Fibroblast of lung (primary cell): ENCODE measurements around the gene NT5DC1. TPM values are rescaled to one million over a fixed set of nuclear protein-coding genes. Genes with fewer than 3 reads are reported as not detected.

ENCODE experiments used
- DNase-seq, 2 donors: peaks; one replicate each; pipeline versions ENCODE4 v3.0.0 to v3.0.0-alpha.2; 2010; ENCODE audit warnings: low read depth in 2 of 2
- H2AFZ ChIP-seq: 2 replicates; pipeline ENCODE4 v1.5.1; 2012; ENCODE audit warnings: low read length, control low read depth, inconsistent platforms
- H3K27ac ChIP-seq: 2 replicates; pipeline ENCODE4 v1.5.1; 2011; ENCODE audit warnings: low read length, control low read depth; ENCODE audit not compliant: insufficient read depth
- H3K27me3 ChIP-seq: 2 replicates; pipeline ENCODE4 v1.5.1; 2011; ENCODE audit warnings: mild to moderate bottlenecking, low read length; ENCODE audit not compliant: control insufficient read depth, insufficient read depth
- H3K36me3 ChIP-seq: 2 replicates; pipeline ENCODE4 v1.5.1; 2011; ENCODE audit warnings: low read length; ENCODE audit not compliant: control insufficient read depth, insufficient read depth
- H3K4me1 ChIP-seq: 2 replicates; pipeline ENCODE4 v1.5.1; 2011; ENCODE audit warnings: low read length; ENCODE audit not compliant: control insufficient read depth, insufficient read depth; ENCODE audit errors: extremely low read depth
- H3K4me2 ChIP-seq: 2 replicates; pipeline ENCODE4 v1.5.1; 2011; ENCODE audit warnings: low read length, control low read depth; ENCODE audit not compliant: insufficient read depth; ENCODE audit errors: extremely low read depth
- H3K4me3 ChIP-seq, 4 experiments: fragments of 200-600 bp in 1 of 4; sonication (generic) in 1 of 4; replicated peaks in 1 of 4; 2 replicates each; pipeline ENCODE4 v1.5.1; 2011 to 2016; ENCODE audit warnings: low read length in 4 of 4, low read depth in 3 of 4, mild to moderate bottlenecking in 3 of 4, control low read depth in 2 of 4, inconsistent platforms in 1 of 4, mixed read lengths in 1 of 4; ENCODE audit not compliant: insufficient read depth in 1 of 4; ENCODE audit errors: control extremely low read depth in 1 of 4
- H3K79me2 ChIP-seq: 2 replicates; pipeline ENCODE4 v1.5.1; 2012; ENCODE audit warnings: mild to moderate bottlenecking, low read length, inconsistent platforms; ENCODE audit not compliant: control insufficient read depth, insufficient read depth
- H3K9ac ChIP-seq: 2 replicates; pipeline ENCODE4 v1.5.1; 2011; ENCODE audit warnings: mild to moderate bottlenecking, low read length, control low read depth; ENCODE audit not compliant: insufficient read depth
- H3K9me3 ChIP-seq: 2 replicates; pipeline ENCODE4 v1.5.1; 2012; ENCODE audit warnings: low read depth, low read length; ENCODE audit not compliant: control insufficient read depth, insufficient read depth
- H4K20me1 ChIP-seq: 2 replicates; pipeline ENCODE4 v1.5.1; 2011; ENCODE audit warnings: low read length; ENCODE audit not compliant: control insufficient read depth, insufficient read depth; ENCODE audit errors: extremely low read depth
- EZH2 ChIP-seq: IDR thresholded peaks from 2 replicates; pipeline ENCODE4 v1.5.1; 2012; ENCODE audit warnings: low read length, control low read depth, mild to moderate bottlenecking; ENCODE audit errors: missing control alignments
- polyA plus RNA-seq, 2 donors: library from polyadenylated mRNA; depleted of rRNA in 1 of 2; stranded (reverse) in 1 of 2; unstranded in 1 of 2; fragments of >200 nt; gene quantifications; 2 replicates each; pipeline ENCODE4 v1.2.1, GENCODE V29; 2011 to 2012; ENCODE audit warnings: missing spikeins in 1 of 2
- total RNA-seq: library from RNA; depleted of rRNA; stranded (reverse); fragments of >200 nt; gene quantifications from 2 replicates; pipeline ENCODE4 v1.2.1, GENCODE V29; 2014
- TF ChIP-seq, protein P1 (sequence below), 2 donors: IDR thresholded peaks in 1 of 2; conservative IDR thresholded peaks in 1 of 2; 1 replicate in 1 of 2; 2 replicates in 1 of 2; pipeline ENCODE4 v1.5.1; 2011 to 2012; ENCODE audit warnings: low read length in 2 of 2, control low read depth in 1 of 2, inconsistent platforms in 1 of 2, low read depth in 1 of 2, mild to moderate bottlenecking in 1 of 2

The NT5DC1 gene
- total and polyA plus RNA-seq, 2 donors (not counting 1 experiment from before 2014, with no cell fraction given), result 8.1 to 17.9 TPM

DNA sequence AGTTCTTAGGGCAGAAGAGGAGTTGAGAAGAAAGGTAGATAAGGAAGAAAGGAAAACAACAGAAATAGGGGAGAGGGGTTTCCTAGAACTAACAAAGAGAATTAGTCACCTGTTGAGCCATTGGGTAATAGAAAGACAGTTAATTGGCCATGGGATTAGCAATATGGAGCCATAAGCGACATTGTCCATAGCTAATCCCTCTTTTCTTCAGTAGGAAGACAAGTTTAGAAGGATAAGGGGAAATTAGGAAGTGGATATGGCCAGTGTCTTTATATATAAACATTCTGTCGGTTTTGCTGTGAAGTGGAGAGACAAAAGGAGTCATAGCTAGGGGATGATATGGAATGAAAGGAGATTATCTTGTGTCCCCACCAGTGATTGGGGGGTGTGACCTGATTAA, 69.2 kb downstream of the NT5DC1 start:
- DNase-seq, result no peak
- H3K4me1 ChIP-seq, result no peaks in the 10 kb centered on the region
- no peaks in the 10 kb centered on the region for H4K20me1 ChIP-seq
- H3K79me2 ChIP-seq, result no peaks in the 10 kb centered on the region
- no peak overlapping the region for H3K4me2 ChIP-seq
- TF ChIP-seq EZH2, result no peak
- TF ChIP-seq, protein P1, sequence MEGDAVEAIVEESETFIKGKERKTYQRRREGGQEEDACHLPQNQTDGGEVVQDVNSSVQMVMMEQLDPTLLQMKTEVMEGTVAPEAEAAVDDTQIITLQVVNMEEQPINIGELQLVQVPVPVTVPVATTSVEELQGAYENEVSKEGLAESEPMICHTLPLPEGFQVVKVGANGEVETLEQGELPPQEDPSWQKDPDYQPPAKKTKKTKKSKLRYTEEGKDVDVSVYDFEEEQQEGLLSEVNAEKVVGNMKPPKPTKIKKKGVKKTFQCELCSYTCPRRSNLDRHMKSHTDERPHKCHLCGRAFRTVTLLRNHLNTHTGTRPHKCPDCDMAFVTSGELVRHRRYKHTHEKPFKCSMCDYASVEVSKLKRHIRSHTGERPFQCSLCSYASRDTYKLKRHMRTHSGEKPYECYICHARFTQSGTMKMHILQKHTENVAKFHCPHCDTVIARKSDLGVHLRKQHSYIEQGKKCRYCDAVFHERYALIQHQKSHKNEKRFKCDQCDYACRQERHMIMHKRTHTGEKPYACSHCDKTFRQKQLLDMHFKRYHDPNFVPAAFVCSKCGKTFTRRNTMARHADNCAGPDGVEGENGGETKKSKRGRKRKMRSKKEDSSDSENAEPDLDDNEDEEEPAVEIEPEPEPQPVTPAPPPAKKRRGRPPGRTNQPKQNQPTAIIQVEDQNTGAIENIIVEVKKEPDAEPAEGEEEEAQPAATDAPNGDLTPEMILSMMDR (conservative IDR thresholded peaks at IDR 0.05 in 1 of 2, IDR thresholded peaks at IDR 0.05 in 1 of 2; ENCODE audit: low read depth in 1 of 2, low read length in 2 of 2), result no peak
- H3K36me3 ChIP-seq, result no peaks in the 10 kb centered on the region
- no peak overlapping the region for H3K9ac ChIP-seq
- H2AFZ ChIP-seq, result no peak overlapping the region
- no peaks in the 10 kb centered on the region for H3K9me3 ChIP-seq
- no peaks in the 10 kb centered on the region for H3K27me3 ChIP-seq
- no peak overlapping the region for H3K27ac ChIP-seq
- H3K4me3 ChIP-seq, result no peak overlapping the region

DNA sequence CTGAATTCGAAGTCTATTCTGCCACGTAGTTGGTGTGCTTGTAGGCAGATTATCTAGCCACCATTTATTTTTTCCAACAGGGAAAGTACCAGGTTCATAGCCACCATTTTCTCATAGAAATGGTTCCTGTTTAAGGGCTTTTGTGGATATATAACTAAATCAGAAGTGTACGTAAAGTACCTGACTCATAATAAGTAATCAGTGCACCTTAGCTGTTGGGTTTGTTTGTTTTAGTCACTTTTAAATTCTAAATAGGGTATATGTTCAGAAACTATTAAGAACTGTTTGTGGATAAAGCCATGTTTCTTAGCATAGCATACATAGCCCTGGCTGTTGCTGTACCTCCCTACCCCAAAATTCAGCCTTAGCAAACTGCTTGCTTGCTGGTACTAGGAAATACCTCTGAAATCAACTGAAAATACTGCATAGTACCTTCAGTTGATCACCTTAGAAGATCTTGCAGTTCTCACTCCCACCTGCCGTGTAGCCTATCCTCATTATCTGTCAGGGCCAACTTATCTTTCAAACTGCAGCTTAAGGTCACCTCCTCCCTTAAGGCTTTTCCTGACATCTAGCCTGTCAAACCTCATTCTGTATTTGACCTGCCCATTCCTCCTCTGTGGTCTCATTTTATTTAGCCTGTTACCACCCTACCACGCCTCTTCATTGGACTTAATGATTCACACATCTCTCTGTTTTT, 69.9 kb downstream of the NT5DC1 start:
- no peak overlapping the region for H3K9ac ChIP-seq
- no peak overlapping the region for H3K4me2 ChIP-seq
- H3K27me3 ChIP-seq, result no peaks in the 10 kb centered on the region
- no peak overlapping the region for H2AFZ ChIP-seq
- no peaks in the 10 kb centered on the region for H3K4me1 ChIP-seq
- TF ChIP-seq, protein P1 (conservative IDR thresholded peaks at IDR 0.05 in 1 of 2, IDR thresholded peaks at IDR 0.05 in 1 of 2; ENCODE audit: low read depth in 1 of 2, low read length in 2 of 2), result no peak
- no peak for TF ChIP-seq EZH2
- no peaks in the 10 kb centered on the region for H3K36me3 ChIP-seq
- no peak overlapping the region for H3K27ac ChIP-seq
- no peaks in the 10 kb centered on the region for H4K20me1 ChIP-seq
- no peak overlapping the region for H3K4me3 ChIP-seq
- H3K9me3 ChIP-seq, result no peaks in the 10 kb centered on the region
- H3K79me2 ChIP-seq, result no peaks in the 10 kb centered on the region
- no peak for DNase-seq

DNA sequence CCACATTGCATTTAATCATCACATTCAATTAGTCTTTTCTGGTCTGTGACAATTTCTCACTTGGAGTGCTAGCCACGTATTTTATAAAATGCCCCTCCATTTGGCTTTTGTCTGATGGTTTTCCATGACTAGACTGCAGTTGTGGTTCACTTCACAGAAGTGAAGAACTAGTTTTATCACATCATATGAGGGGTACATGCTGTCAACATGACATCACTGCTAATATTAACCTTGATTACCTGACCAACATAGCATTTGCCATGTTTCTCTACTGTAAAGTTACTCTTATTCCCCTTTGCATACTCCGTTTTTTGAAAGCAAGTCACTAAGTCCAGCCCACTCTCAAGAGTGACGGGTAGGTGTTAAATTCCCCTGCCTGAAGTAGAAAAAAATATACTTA, 73.3 kb downstream of the NT5DC1 start:
- no peak overlapping the region for H3K4me3 ChIP-seq
- no peak overlapping the region for H3K27ac ChIP-seq
- H3K9me3 ChIP-seq, result no peaks in the 10 kb centered on the region
- H2AFZ ChIP-seq, result no peak overlapping the region
- DNase-seq, result no peak
- no peaks in the 10 kb centered on the region for H3K27me3 ChIP-seq
- no peaks in the 10 kb centered on the region for H4K20me1 ChIP-seq
- TF ChIP-seq, protein P1 (conservative IDR thresholded peaks at IDR 0.05 in 1 of 2, IDR thresholded peaks at IDR 0.05 in 1 of 2; ENCODE audit: low read depth in 1 of 2, low read length in 2 of 2), result no peak
- TF ChIP-seq EZH2, result no peak
- H3K4me1 ChIP-seq, result no peaks in the 10 kb centered on the region
- no peaks in the 10 kb centered on the region for H3K36me3 ChIP-seq
- no peak overlapping the region for H3K9ac ChIP-seq
- H3K79me2 ChIP-seq, result no peaks in the 10 kb centered on the region
- no peak overlapping the region for H3K4me2 ChIP-seq
